Colonic mucosa (tissue), 4 donors: Measurements from ENCODE around the gene PARD3B. TPM values are rescaled to one million over a fixed set of nuclear protein-coding genes. Genes with fewer than 3 reads are reported as not detected.

ENCODE experiments used
- DNase-seq: peaks from one replicate; pipeline ENCODE4 v3.0.0-alpha.2; 2020
- H3K27ac ChIP-seq: fragments of 200-600 bp; one replicate; pipeline ENCODE4 v1.8.0; 2021
- H3K27me3 ChIP-seq: fragments of 200-600 bp; one replicate; pipeline ENCODE4 v1.8.0; 2021
- H3K36me3 ChIP-seq: fragments of 200-600 bp; one replicate; pipeline ENCODE4 v1.8.0; 2021
- H3K4me1 ChIP-seq: fragments of 200-600 bp; one replicate; pipeline ENCODE4 v1.8.0; 2021; ENCODE audit warnings: mild to moderate bottlenecking
- H3K4me3 ChIP-seq: fragments of 200-600 bp; one replicate; pipeline ENCODE4 v1.8.0; 2021
- H3K9ac ChIP-seq, 2 donors: one replicate each; pipeline ENCODE4 v1.7.0; 2013; ENCODE audit warnings: control low read depth in 2 of 2, low read depth in 2 of 2, low read length in 2 of 2
- H3K9me3 ChIP-seq: fragments of 200-600 bp; one replicate; pipeline ENCODE4 v1.8.0; 2021
- CTCF ChIP-seq: fragments of 200-600 bp; IDR thresholded peaks from one replicate; pipeline ENCODE4 v1.8.0; 2022; ENCODE audit warnings: antibody characterized with exemption, mild to moderate bottlenecking
- intact Hi-C: fragments of 100-400 bp; cut with DNase I; formaldehyde crosslinking; loops from one replicate; pipeline ENCODE4 v1.14.1; 2022
- total RNA-seq, 2 donors: library from RNA; stranded (reverse); fragmentation: NEBNext Ultra II Directional in 1 of 2; extraction: Animal tissue kit (Norgen Biotek cat#: 25700) in 1 of 2; gene quantifications; one replicate each; pipeline ENCODE4 v1.2.1, GENCODE V29; 2021
- donor health status: healthy.
- donor health status: DM: no; HTN: no; CAD: no.
- donor health status: DM: no; HTN: no; CAD: no.

The PARD3B gene
- total RNA-seq, 2 donors from 2014 or later, result 20.0 to 24.2 TPM

GRCh38 chr2:205656461-205656860 is 1111.2 kb downstream of the PARD3B start:
- no peak overlapping the region for H3K27ac ChIP-seq
- DNase-seq, result no peak
- H3K9ac ChIP-seq, result no peak overlapping the region
- intact Hi-C loops, result no loop called here
- H3K4me3 ChIP-seq, result no peak overlapping the region
- H3K9me3 ChIP-seq, result no peaks in the 10 kb centered on the region
- no peaks in the 10 kb centered on the region for H3K36me3 ChIP-seq
- TF ChIP-seq CTCF, result no peak
- H3K4me1 ChIP-seq, result no peaks in the 10 kb centered on the region
- no peaks in the 10 kb centered on the region for H3K27me3 ChIP-seq

- intact Hi-C loops, result no loop called here
- no peaks in the 10 kb centered on the region for H3K9me3 ChIP-seq
- TF ChIP-seq CTCF, result no peak
- DNase-seq, result no peak
- H3K27ac ChIP-seq, result no peak overlapping the region
- no peaks in the 10 kb centered on the region for H3K36me3 ChIP-seq
- no peak overlapping the region for H3K4me3 ChIP-seq
- no peak overlapping the region for H3K9ac ChIP-seq
- no peaks in the 10 kb centered on the region for H3K27me3 ChIP-seq
- no peaks in the 10 kb centered on the region for H3K4me1 ChIP-seq
These were observed 1111.7 kb downstream of the PARD3B start for GRCh38 chr2:205656941-205657340.

- Histone ChIP-seq H3K36me3 (no peaks in the 10 kb centered on the region), H3K27ac (no peak overlapping the region), H3K9me3 (no peaks in the 10 kb centered on the region), H3K9ac (no peak overlapping the region), H3K4me3 (no peak overlapping the region), H3K4me1 (no peaks in the 10 kb centered on the region), H3K27me3 (no peaks in the 10 kb centered on the region)
- TF ChIP-seq CTCF, result no peak
- intact Hi-C loops, result no loop called here
- DNase-seq, result no peak
These were observed 1112.3 kb downstream of the PARD3B start for GRCh38 chr2:205657579-205657978.

GRCh38 chr2:205658068-205658467 is 1112.8 kb downstream of the PARD3B start:
- intact Hi-C loops, result no loop called here
- H3K4me3 ChIP-seq, result no peak overlapping the region
- no peak for TF ChIP-seq CTCF
- H3K27me3 ChIP-seq, result no peaks in the 10 kb centered on the region
- H3K36me3 ChIP-seq, result no peaks in the 10 kb centered on the region
- no peak overlapping the region for H3K9ac ChIP-seq
- no peaks in the 10 kb centered on the region for H3K9me3 ChIP-seq
- no peaks in the 10 kb centered on the region for H3K4me1 ChIP-seq
- DNase-seq, result no peak
- no peak overlapping the region for H3K27ac ChIP-seq

- H3K27ac ChIP-seq, result no peak overlapping the region
- H3K27me3 ChIP-seq, result no peaks in the 10 kb centered on the region
- DNase-seq, result no peak
- H3K9ac ChIP-seq, result no peak overlapping the region
- no peak for TF ChIP-seq CTCF
- H3K4me3 ChIP-seq, result no peak overlapping the region
- intact Hi-C loops, result no loop called here
- H3K9me3 ChIP-seq, result no peaks in the 10 kb centered on the region
- H3K4me1 ChIP-seq, result no peaks in the 10 kb centered on the region
- H3K36me3 ChIP-seq, result no peaks in the 10 kb centered on the region
These were observed 1113.3 kb downstream of the PARD3B start for GRCh38 chr2:205658572-205658971.

GRCh38 chr2:205659922-205660321 is 1114.6 kb downstream of the PARD3B start:
- Histone ChIP-seq H3K27ac (no peak overlapping the region), H3K36me3 (no peaks in the 10 kb centered on the region), H3K4me3 (no peak overlapping the region), H3K9me3 (no peaks in the 10 kb centered on the region), H3K27me3 (no peaks in the 10 kb centered on the region), H3K9ac (no peak overlapping the region), H3K4me1 (no peaks in the 10 kb centered on the region)
- DNase-seq, result no peak
- intact Hi-C loops, result no loop called here
- no peak for TF ChIP-seq CTCF
